ENCODE results near the gene RASA3. TPM values are rescaled to one million over a fixed set of nuclear protein-coding genes. Genes with fewer than 3 reads are reported as not detected.
A peak's percentile ranks its signal among the peaks of the same experiment; 100 is the strongest.

RASA3 gene
- total RNA-seq, 1 experiment from 2014 or later, result 9.1 TPM

DNA sequence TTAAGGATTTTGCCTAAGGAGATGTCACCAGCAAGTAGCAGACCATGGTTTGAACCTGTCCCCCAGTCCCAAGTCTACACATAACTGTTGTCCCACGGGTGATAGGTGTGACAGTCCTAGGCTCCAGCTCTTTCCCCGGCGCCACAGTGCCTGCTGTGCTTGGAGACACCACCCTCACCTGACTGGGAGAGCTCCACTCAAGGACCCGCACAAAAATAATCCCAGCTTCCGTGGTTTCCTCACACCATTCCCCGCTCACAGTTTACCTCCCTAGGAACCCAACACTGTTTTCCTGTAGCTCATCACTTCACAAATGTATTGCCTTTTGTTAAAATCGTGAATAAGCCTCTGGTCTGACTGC lies 19.8 kb upstream of the RASA3 start:
- Histone ChIP-seq H3K9me2 (replicated peaks; ENCODE audit: low read length) (no peaks in the 10 kb centered on the region), H3K79me2 (ENCODE audit: low read length) (no peaks in the 10 kb centered on the region), H3F3A (ENCODE audit: low read length, unreplicated experiment) (no peaks in the 10 kb centered on the region), H4K20me1 (ENCODE audit: low read length) (no peaks in the 10 kb centered on the region), H3K4me1 (ENCODE audit: insufficient read depth, low read length) (peaks cover 15% of the 10 kb centered on the region), H3K27ac (ENCODE audit: low read length) (no peak overlapping the region), H3K36me3 (ENCODE audit: low read depth, low read length) (no peaks in the 10 kb centered on the region), H3K27me3 (ENCODE audit: low read length) (no peaks in the 10 kb centered on the region), H3K9ac (ENCODE audit: low read length) (no peak overlapping the region), H3K4me2 (ENCODE audit: low read length) (no peak overlapping the region), H3K9me3 (ENCODE audit: low read length) (no peaks in the 10 kb centered on the region), H2AFZ (ENCODE audit: low read length) (no peak overlapping the region), H3K4me3 (ENCODE audit: low read length) (no peak overlapping the region)
- no peak for TF ChIP-seq EZH2 (IDR thresholded peaks at IDR 0.05; ENCODE audit: low read length, unreplicated experiment)
- TF ChIP-seq EZH2phosphoT487 (IDR thresholded peaks at IDR 0.05; ENCODE audit: borderline replicate concordance, low read length), result no peak
- TF ChIP-seq, protein P1, sequence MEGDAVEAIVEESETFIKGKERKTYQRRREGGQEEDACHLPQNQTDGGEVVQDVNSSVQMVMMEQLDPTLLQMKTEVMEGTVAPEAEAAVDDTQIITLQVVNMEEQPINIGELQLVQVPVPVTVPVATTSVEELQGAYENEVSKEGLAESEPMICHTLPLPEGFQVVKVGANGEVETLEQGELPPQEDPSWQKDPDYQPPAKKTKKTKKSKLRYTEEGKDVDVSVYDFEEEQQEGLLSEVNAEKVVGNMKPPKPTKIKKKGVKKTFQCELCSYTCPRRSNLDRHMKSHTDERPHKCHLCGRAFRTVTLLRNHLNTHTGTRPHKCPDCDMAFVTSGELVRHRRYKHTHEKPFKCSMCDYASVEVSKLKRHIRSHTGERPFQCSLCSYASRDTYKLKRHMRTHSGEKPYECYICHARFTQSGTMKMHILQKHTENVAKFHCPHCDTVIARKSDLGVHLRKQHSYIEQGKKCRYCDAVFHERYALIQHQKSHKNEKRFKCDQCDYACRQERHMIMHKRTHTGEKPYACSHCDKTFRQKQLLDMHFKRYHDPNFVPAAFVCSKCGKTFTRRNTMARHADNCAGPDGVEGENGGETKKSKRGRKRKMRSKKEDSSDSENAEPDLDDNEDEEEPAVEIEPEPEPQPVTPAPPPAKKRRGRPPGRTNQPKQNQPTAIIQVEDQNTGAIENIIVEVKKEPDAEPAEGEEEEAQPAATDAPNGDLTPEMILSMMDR (conservative IDR thresholded peaks at IDR 0.05; ENCODE audit: low read depth, low read length), result no peak
- BruUV-seq (replicated peaks), result no TSS peak
- POLR2A ChIA-PET (ENCODE audit: unreplicated experiment), result no interaction called here
- CTCF ChIA-PET, result no interaction called here
- DNase-seq, result no peak
- intact Hi-C loops (cut with micrococcal nuclease), result loop anchor here (5.0 kb wide), 1 partner anchor 70 kb away; no protein-coding TSS in a partner anchor
- ATAC-seq, result no peak

DNA sequence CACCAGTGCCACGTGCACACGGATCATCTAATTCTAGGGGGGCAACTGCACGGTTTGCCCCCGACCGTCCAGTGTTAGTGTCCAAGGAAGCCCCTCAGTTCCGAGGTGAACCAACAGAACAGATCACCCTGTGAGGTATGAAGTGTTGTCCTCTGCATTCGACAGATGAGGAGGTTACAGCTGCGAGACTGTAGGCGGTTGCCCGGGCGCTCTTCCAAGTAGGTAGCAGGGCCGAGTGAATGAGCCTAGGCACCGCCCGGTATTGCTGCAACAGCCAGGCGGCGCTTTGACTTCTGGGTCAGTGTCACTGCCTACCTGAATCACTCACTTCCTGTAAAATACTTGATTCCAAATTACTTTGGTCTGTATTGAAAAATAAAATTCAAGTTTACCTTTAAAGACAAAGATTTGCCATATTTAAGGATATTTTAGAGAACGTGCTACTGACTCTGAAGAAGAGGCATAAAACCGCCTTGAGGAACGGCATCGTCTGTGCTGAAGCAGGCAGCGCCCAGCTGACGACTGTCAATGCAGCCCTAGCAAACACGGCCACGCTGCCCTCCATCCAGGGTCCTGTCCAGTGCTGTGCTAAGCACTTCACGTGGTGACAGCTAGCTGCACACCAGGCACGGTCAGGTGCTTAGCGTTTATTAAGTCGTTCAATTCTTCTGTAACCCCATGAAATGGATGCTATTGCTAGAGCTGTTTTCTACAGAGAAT lies 19.3 kb upstream of the RASA3 start:
- no peaks in the 10 kb centered on the region for H3K9me2 ChIP-seq (replicated peaks; ENCODE audit: low read length)
- H3K4me2 ChIP-seq (ENCODE audit: low read length), result peak overlapping the region; percentile 36; the same call in 1 of the 2 replicates
- no peaks in the 10 kb centered on the region for H3K9me3 ChIP-seq (ENCODE audit: low read length)
- no peaks in the 10 kb centered on the region for H3K27me3 ChIP-seq (ENCODE audit: low read length)
- peak; percentile 91 for ATAC-seq
- intact Hi-C loops (cut with micrococcal nuclease), result loop anchor here (5.0 kb wide), 1 partner anchor 71 kb away; no protein-coding TSS in a partner anchor
- DNase-seq, result peak; percentile 84
- H4K20me1 ChIP-seq (ENCODE audit: low read length), result no peaks in the 10 kb centered on the region
- CTCF ChIA-PET, result no interaction called here
- no peaks in the 10 kb centered on the region for H3F3A ChIP-seq (ENCODE audit: low read length, unreplicated experiment)
- H3K4me3 ChIP-seq (ENCODE audit: low read length), result no peak overlapping the region
- H3K79me2 ChIP-seq (ENCODE audit: low read length), result no peaks in the 10 kb centered on the region
- TF ChIP-seq, protein P1 (conservative IDR thresholded peaks at IDR 0.05; ENCODE audit: low read depth, low read length), result no peak; the same call in 1 of the 2 replicates
- TF ChIP-seq EZH2phosphoT487 (IDR thresholded peaks at IDR 0.05; ENCODE audit: borderline replicate concordance, low read length) (no peak), EZH2 (IDR thresholded peaks at IDR 0.05; ENCODE audit: low read length, unreplicated experiment) (no peak)
- H3K9ac ChIP-seq (ENCODE audit: low read length), result no peak overlapping the region
- H2AFZ ChIP-seq (ENCODE audit: low read length), result no peak overlapping the region
- POLR2A ChIA-PET (ENCODE audit: unreplicated experiment), result no interaction called here
- H3K27ac ChIP-seq (ENCODE audit: low read length), result no peak overlapping the region
- BruUV-seq (replicated peaks), result no TSS peak
- peaks cover 15% of the 10 kb centered on the region for H3K4me1 ChIP-seq (ENCODE audit: insufficient read depth, low read length)
- no peaks in the 10 kb centered on the region for H3K36me3 ChIP-seq (ENCODE audit: low read depth, low read length)

DNA sequence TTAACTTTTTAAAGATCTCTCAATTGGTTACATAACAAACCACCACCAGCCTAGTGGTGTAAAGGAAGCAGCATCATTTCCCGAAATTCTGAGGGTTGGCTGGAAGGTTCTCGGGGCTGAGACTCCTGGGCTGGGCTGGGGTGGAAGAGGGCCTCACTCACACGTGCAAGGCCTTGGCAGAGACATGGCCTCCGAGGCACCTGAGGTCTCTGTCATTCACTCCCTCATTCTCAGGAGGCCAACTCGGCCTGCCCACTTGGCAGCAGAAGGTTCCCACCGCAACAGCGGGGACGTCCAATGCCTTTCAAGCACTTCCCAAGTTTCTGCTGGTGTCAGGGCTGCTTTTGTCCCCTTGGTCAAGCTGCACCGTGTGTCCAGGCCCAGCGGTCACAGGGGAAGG lies 18.6 kb upstream of the RASA3 start:
- Histone ChIP-seq H3K4me2 (ENCODE audit: low read length) (peak overlapping the region; percentile 36; the same call in 1 of the 2 replicates), H3K4me1 (ENCODE audit: insufficient read depth, low read length) (peaks cover 15% of the 10 kb centered on the region), H3K4me3 (ENCODE audit: low read length) (no peak overlapping the region), H3F3A (ENCODE audit: low read length, unreplicated experiment) (no peaks in the 10 kb centered on the region), H3K9ac (ENCODE audit: low read length) (no peak overlapping the region), H3K27me3 (ENCODE audit: low read length) (no peaks in the 10 kb centered on the region), H2AFZ (ENCODE audit: low read length) (no peak overlapping the region), H3K79me2 (ENCODE audit: low read length) (no peaks in the 10 kb centered on the region), H3K9me2 (replicated peaks; ENCODE audit: low read length) (no peaks in the 10 kb centered on the region), H3K27ac (ENCODE audit: low read length) (no peak overlapping the region), H3K9me3 (ENCODE audit: low read length) (no peaks in the 10 kb centered on the region), H4K20me1 (ENCODE audit: low read length) (no peaks in the 10 kb centered on the region), H3K36me3 (ENCODE audit: low read depth, low read length) (no peaks in the 10 kb centered on the region)
- no peak for DNase-seq
- ChIA-PET POLR2A (ENCODE audit: unreplicated experiment) (no interaction called here), CTCF (no interaction called here)
- no TSS peak for BruUV-seq (replicated peaks)
- no peak for TF ChIP-seq EZH2phosphoT487 (IDR thresholded peaks at IDR 0.05; ENCODE audit: borderline replicate concordance, low read length)
- TF ChIP-seq, protein P1 (conservative IDR thresholded peaks at IDR 0.05; ENCODE audit: low read depth, low read length), result no peak
- TF ChIP-seq EZH2 (IDR thresholded peaks at IDR 0.05; ENCODE audit: low read length, unreplicated experiment), result no peak
- intact Hi-C loops (cut with micrococcal nuclease), result loop anchor here (5.0 kb wide), 1 partner anchor 71 kb away; no protein-coding TSS in a partner anchor
- no peak for ATAC-seq
